Measurements from ENCODE around the gene INO80C. TPM values are rescaled to one million over a fixed set of nuclear protein-coding genes. Genes with fewer than 3 reads are reported as not detected.

INO80C gene
- total RNA-seq, 1 experiment from 2014 or later, result 51.1 TPM

GRCh38 chr18:35511428-35511827 is 13.7 kb upstream of the INO80C start:
- H2AK5ac ChIP-seq (ENCODE audit: insufficient read length, low read length), result no peak overlapping the region
- H4K8ac ChIP-seq (replicated peaks; ENCODE audit: insufficient read length, low read depth, low read length), result no peak overlapping the region
- H2BK120ac ChIP-seq (ENCODE audit: low read depth, low read length, poor library complexity, severe bottlenecking), result no peak overlapping the region
- H3K9me3 Mint-ChIP-seq, result no peaks in the 10 kb centered on the region
- H2BK5ac ChIP-seq (ENCODE audit: insufficient read length, low read length), result no peak overlapping the region
- H3K79me1 ChIP-seq (ENCODE audit: insufficient read depth, low read depth, low read length, poor library complexity, severe bottlenecking), result no peaks in the 10 kb centered on the region
- H3K23ac ChIP-seq (ENCODE audit: insufficient read length, low read depth, low read length), result no peak overlapping the region
- H4K5ac ChIP-seq (ENCODE audit: insufficient read length, low read depth, low read length), result no peak overlapping the region
- no peak overlapping the region for H3K18ac ChIP-seq (ENCODE audit: insufficient read length, low read depth, low read length)
- H2BK12ac ChIP-seq (ENCODE audit: insufficient read length, low read depth, low read length), result no peak overlapping the region
- no peak overlapping the region for H2BK20ac ChIP-seq (ENCODE audit: low read depth, low read length, poor library complexity, severe bottlenecking)
- no peak overlapping the region for H3K27ac ChIP-seq (ENCODE audit: insufficient read length, low read depth, low read length)
- no peak overlapping the region for H3K4me3 Mint-ChIP-seq
- no peak overlapping the region for H3T11ph ChIP-seq (ENCODE audit: low read length)
- no peak overlapping the region for H4K91ac ChIP-seq (ENCODE audit: insufficient read length, low read depth, low read length)
- H3K79me2 ChIP-seq (ENCODE audit: insufficient read depth, low read length), result no peaks in the 10 kb centered on the region
- no peaks in the 10 kb centered on the region for H3K23me2 ChIP-seq (ENCODE audit: insufficient read length, low read depth, low read length, poor library complexity, severe bottlenecking)
- H2BK15ac ChIP-seq (ENCODE audit: low read depth, low read length), result no peak overlapping the region
- no peaks in the 10 kb centered on the region; the same call in 1 of the 2 replicates for H3K4me1 ChIP-seq (ENCODE audit: insufficient read depth, low read length)
- H2AFZ ChIP-seq (ENCODE audit: low read length), result no peak overlapping the region
- no peak for DNase-seq
- H3K36me3 Mint-ChIP-seq (ENCODE audit: insufficient read depth in 1 of 3, low read depth in 3 of 3), result no peaks in the 10 kb centered on the region
- no peak overlapping the region for H3K4ac ChIP-seq (ENCODE audit: low read depth, low read length)
- no peak overlapping the region for H3K9ac ChIP-seq (ENCODE audit: extremely low read depth, insufficient read length, low read length)
- no peak overlapping the region for H3K4me2 ChIP-seq (ENCODE audit: insufficient read depth, insufficient read length, low read length)
- H4K20me1 ChIP-seq (ENCODE audit: control insufficient read depth, insufficient read depth, insufficient read length), result no peaks in the 10 kb centered on the region
- WGBS (ENCODE audit: extremely low coverage, insufficient read length, low lambda C conversion rate), result no CpG with 5 or more reads among the region's 2 CpGs
- H3K27me3 ChIP-seq (ENCODE audit: insufficient read depth, low read length), result no peaks in the 10 kb centered on the region
- H3K56ac ChIP-seq (ENCODE audit: insufficient read length, low read depth, low read length), result no peak overlapping the region
- peaks cover 17 to 28% of the 10 kb centered on the region in 2 experiments for H3K4me1 Mint-ChIP-seq
- TF ChIP-seq CTCF (conservative IDR thresholded peaks at IDR 0.05), result no peak
- no peaks in the 10 kb centered on the region for H3K9me3 ChIP-seq (ENCODE audit: control insufficient read depth, low read depth, low read length)
- no peak overlapping the region for H3K14ac ChIP-seq (ENCODE audit: insufficient read depth, low read length)
- H3K27me3 Mint-ChIP-seq (ENCODE audit: low read depth), result no peaks in the 10 kb centered on the region
- no peak overlapping the region for H3K27ac Mint-ChIP-seq
